Measurements from ENCODE around the gene VWA5B2. TPM values are rescaled to one million over a fixed set of nuclear protein-coding genes. Genes with fewer than 3 reads are reported as not detected.

Gene VWA5B2
- total RNA-seq (2022) (not detected in 2 replicates), Bru-seq, nascent RNA (not detected), BruChase-seq, experiment 1, labeled RNA remaining after a 6-hour chase (percentile 13 among the genes with signal in this experiment), BruChase-seq, experiment 2, labeled RNA remaining after a 2-hour chase (percentile 13 among the genes with signal in this experiment)
- long read RNA-seq = 0 reads

GRCh38 chr3:184229394-184230080 lies at the start of gene VWA5B2:
Gene VWA5B2 (plus strand): TSS chr3:184229585. CDS start chr3:184230529, 944 bp downstream.
- DNase-seq (ENCODE audit: unreplicated experiment) = peak; percentile 49
- TF ChIP-seq, protein P1, sequence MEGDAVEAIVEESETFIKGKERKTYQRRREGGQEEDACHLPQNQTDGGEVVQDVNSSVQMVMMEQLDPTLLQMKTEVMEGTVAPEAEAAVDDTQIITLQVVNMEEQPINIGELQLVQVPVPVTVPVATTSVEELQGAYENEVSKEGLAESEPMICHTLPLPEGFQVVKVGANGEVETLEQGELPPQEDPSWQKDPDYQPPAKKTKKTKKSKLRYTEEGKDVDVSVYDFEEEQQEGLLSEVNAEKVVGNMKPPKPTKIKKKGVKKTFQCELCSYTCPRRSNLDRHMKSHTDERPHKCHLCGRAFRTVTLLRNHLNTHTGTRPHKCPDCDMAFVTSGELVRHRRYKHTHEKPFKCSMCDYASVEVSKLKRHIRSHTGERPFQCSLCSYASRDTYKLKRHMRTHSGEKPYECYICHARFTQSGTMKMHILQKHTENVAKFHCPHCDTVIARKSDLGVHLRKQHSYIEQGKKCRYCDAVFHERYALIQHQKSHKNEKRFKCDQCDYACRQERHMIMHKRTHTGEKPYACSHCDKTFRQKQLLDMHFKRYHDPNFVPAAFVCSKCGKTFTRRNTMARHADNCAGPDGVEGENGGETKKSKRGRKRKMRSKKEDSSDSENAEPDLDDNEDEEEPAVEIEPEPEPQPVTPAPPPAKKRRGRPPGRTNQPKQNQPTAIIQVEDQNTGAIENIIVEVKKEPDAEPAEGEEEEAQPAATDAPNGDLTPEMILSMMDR (IDR thresholded peaks at IDR 0.05; ENCODE audit: unreplicated experiment) = no peak
- CTCF ChIA-PET = interaction anchor here (0.6 to 1.2 kb wide), 3 partner anchors 11 to 60 kb away, joined by 3 to 4 read pairs (median 3); no protein-coding TSS in a partner anchor
- BruUV-seq (replicated peaks) = no TSS peak
- Mint-ChIP-seq H3K4me1 (ENCODE audit: insufficient read depth, unreplicated experiment) (peaks cover 12% of the 10 kb centered on the region), H3K4me3 (ENCODE audit: unreplicated experiment) (peak within 1 kb of the TSS; percentile 58), H3K9me3 (ENCODE audit: unreplicated experiment) (no peaks in the 10 kb centered on the region), H3K36me3 (ENCODE audit: insufficient read depth, unreplicated experiment) (no peaks in the 10 kb centered on the region), H3K27me3 (ENCODE audit: insufficient read depth, unreplicated experiment) (peaks cover 58% of the 10 kb centered on the region), H3K27ac (ENCODE audit: low read depth, unreplicated experiment) (no peak within 1 kb of the TSS)
- POLR2A ChIA-PET = interaction anchor here (1.0 kb wide), 1 partner anchor 13 kb away, joined by 3 read pairs; no protein-coding TSS in a partner anchor
- intact Hi-C loops (cut with micrococcal nuclease) = no loop called here

DNA sequence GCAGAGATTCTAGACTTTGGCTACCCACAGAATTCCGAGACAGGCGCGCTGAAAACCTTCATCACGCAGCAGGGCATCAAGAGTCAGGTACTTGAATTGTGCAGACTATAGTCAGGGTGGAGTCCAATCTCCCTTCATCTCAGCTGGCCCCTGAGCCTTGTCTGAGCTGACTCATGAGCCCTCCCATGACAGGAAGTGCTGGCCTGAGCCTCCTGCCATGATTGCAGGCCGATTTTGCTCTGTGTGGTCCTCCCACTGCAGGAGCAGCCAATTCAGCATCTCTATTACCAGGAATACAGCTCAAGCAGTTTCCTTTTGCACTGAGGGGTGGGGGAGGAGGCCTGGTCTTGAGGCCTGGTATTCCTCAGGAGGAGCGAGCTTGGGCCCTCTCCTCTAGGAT lies 49.2 kb upstream of the VWA5B2 start:
- peaks cover 63% of the 10 kb centered on the region for H3K36me3 Mint-ChIP-seq (ENCODE audit: insufficient read depth, unreplicated experiment)
- no TSS peak for BruUV-seq (replicated peaks)
- TF ChIP-seq, protein P1 (IDR thresholded peaks at IDR 0.05; ENCODE audit: unreplicated experiment) = no peak

DNA sequence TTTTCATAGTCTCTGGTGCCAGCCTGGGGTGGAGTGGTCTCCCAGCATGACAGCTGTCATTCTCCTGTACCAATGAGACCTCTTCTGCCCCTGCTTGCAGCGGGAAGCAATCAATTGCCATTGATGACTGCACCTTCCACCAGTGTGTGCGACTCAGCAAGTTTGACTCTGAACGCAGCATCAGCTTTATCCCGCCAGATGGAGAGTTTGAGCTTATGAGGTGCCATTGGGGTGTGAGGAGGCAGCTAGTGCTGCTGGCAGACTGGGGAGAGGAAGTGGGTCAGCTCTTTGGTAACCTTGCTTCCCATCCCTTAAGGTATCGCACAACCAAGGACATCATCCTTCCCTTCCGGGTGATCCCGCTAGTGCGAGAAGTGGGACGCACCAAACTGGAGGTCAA lies 47.8 kb upstream of the VWA5B2 start:
- POLR2A ChIA-PET = interaction anchor here (0.6 kb wide), 1 partner anchor 184 kb away, joined by 5 read pairs; no protein-coding TSS in a partner anchor
- TF ChIP-seq, protein P1 (IDR thresholded peaks at IDR 0.05; ENCODE audit: unreplicated experiment) = no peak
- H3K27me3 Mint-ChIP-seq (ENCODE audit: insufficient read depth, unreplicated experiment) = no peaks in the 10 kb centered on the region
- H3K9me3 Mint-ChIP-seq (ENCODE audit: unreplicated experiment) = no peaks in the 10 kb centered on the region
- DNase-seq (ENCODE audit: unreplicated experiment) = no peak
- no peak overlapping the region for H3K4me3 Mint-ChIP-seq (ENCODE audit: unreplicated experiment)
- H3K4me1 Mint-ChIP-seq (ENCODE audit: insufficient read depth, unreplicated experiment) = peaks cover 17% of the 10 kb centered on the region
- H3K36me3 Mint-ChIP-seq (ENCODE audit: insufficient read depth, unreplicated experiment) = peaks cover 70% of the 10 kb centered on the region
- no TSS peak for BruUV-seq (replicated peaks)
- intact Hi-C loops (cut with micrococcal nuclease) = no loop called here
- no peak overlapping the region for H3K27ac Mint-ChIP-seq (ENCODE audit: low read depth, unreplicated experiment)
- CTCF ChIA-PET = interaction anchor here (0.8 to 0.9 kb wide), 2 partner anchors 9 to 31 kb away, joined by 3 read pairs; no protein-coding TSS in a partner anchor

More for the DNA sequence above, 49.2 kb upstream of the VWA5B2 start:
- Mint-ChIP-seq H3K27ac (ENCODE audit: low read depth, unreplicated experiment) (no peak overlapping the region), H3K4me3 (ENCODE audit: unreplicated experiment) (no peak overlapping the region), H3K9me3 (ENCODE audit: unreplicated experiment) (no peaks in the 10 kb centered on the region), H3K27me3 (ENCODE audit: insufficient read depth, unreplicated experiment) (no peaks in the 10 kb centered on the region), H3K4me1 (ENCODE audit: insufficient read depth, unreplicated experiment) (peaks cover 19% of the 10 kb centered on the region)
- CTCF ChIA-PET = interaction anchor here (1.1 kb wide), 1 partner anchor 70 kb away, joined by 4 read pairs; no protein-coding TSS in a partner anchor
- intact Hi-C loops (cut with micrococcal nuclease) = no loop called here
- no peak for DNase-seq (ENCODE audit: unreplicated experiment)
- POLR2A ChIA-PET = interaction anchor here (1.3 kb wide), 1 partner anchor 46 kb away, joined by 5 read pairs; the partner anchor contains the start of gene EIF2B5

DNA sequence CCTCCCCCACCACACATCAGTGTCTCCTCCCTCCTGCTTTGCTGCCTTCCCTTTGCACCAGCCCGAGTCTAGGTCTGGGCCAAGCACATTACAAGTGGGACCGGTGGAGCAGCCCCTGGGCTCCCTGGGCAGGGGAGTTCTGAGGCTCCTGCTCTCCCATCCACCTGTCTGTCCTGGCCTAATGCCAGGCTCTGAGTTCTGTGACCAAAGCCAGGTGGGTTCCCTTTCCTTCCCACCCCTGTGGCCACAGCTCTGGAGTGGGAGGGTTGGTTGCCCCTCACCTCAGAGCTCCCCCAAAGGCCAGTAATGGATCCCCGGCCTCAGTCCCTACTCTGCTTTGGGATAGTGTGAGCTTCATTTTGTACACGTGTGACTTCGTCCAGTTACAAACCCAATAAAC lies 45.7 kb upstream of the VWA5B2 start:
- ChIA-PET CTCF (interaction anchor here (0.6 to 1.4 kb wide), 2 partner anchors 166 to 360 kb away, joined by 3 to 4 read pairs; partner anchors contain the start of gene ABCC5), POLR2A (interaction anchor here (0.6 to 1.0 kb wide), 3 partner anchors 26 to 48 kb away, joined by 3 to 4 read pairs (median 3); no protein-coding TSS in a partner anchor)
- intact Hi-C loops (cut with micrococcal nuclease) = no loop called here
- Mint-ChIP-seq H3K27ac (ENCODE audit: low read depth, unreplicated experiment) (no peak overlapping the region), H3K36me3 (ENCODE audit: insufficient read depth, unreplicated experiment) (peaks cover 79% of the 10 kb centered on the region), H3K4me3 (ENCODE audit: unreplicated experiment) (no peak overlapping the region), H3K27me3 (ENCODE audit: insufficient read depth, unreplicated experiment) (no peaks in the 10 kb centered on the region), H3K4me1 (ENCODE audit: insufficient read depth, unreplicated experiment) (peaks cover 19% of the 10 kb centered on the region), H3K9me3 (ENCODE audit: unreplicated experiment) (no peaks in the 10 kb centered on the region)
- TF ChIP-seq, protein P1 (IDR thresholded peaks at IDR 0.05; ENCODE audit: unreplicated experiment) = no peak
- BruUV-seq (replicated peaks) = TSS peak; percentile 34
- DNase-seq (ENCODE audit: unreplicated experiment) = no peak

Data from MCF 10A (cell line).